WTC11 (cell line): Measurements from ENCODE around the gene HK2. TPM values are rescaled to one million over a fixed set of nuclear protein-coding genes. Genes with fewer than 3 reads are reported as not detected.

ENCODE experiments used
- ATAC-seq: fragments of 200-7000 bp; cut with Tn5 transposase; 2 replicates; pipeline ENCODE4 v1.10.0; 2021; ENCODE audit warnings: mild to moderate bottlenecking, moderate library complexity
- CTCF ChIA-PET: fragments of 300-600 bp; sonication (Branson Sonifier 250); formaldehyde crosslinking; loops from one replicate; lab custom pipeline; 2021; ENCODE audit warnings: antibody characterized with exemption; lab: Charles Lee
- POLR2A ChIA-PET: fragments of 350-600 bp; sonication (Branson Sonifier 250); formaldehyde crosslinking; loops from one replicate; lab custom pipeline; 2021; ENCODE audit warnings: antibody characterized with exemption; lab: Charles Lee
- DNase-seq: peaks from one replicate; pipeline ENCODE4 v3.0.0; 2021; ENCODE audit warnings: low spot score
- H3K27ac Mint-ChIP-seq: 2 replicates; pipeline ENCODE4 v1.8.0; 2021; ENCODE audit warnings: mixed read lengths
- H3K27me3 Mint-ChIP-seq: 2 replicates; pipeline ENCODE4 v1.8.0; 2021; ENCODE audit warnings: low read depth, mild to moderate bottlenecking, moderate library complexity, mixed read lengths
- H3K36me3 Mint-ChIP-seq: 2 replicates; pipeline ENCODE4 v1.8.0; 2021; ENCODE audit warnings: mixed read lengths
- H3K4me1 Mint-ChIP-seq: 2 replicates; pipeline ENCODE4 v1.8.0; 2022; ENCODE audit warnings: mixed read lengths
- H3K4me3 Mint-ChIP-seq: 2 replicates; pipeline ENCODE4 v1.8.0; 2021; ENCODE audit warnings: mild to moderate bottlenecking, moderate library complexity, mixed read lengths
- H3K9me3 Mint-ChIP-seq: 2 replicates; pipeline ENCODE4 v1.8.0; 2021; ENCODE audit warnings: mixed read lengths
- AR ChIP-seq: fragments of 250-450 bp; sonication (Bioruptor Pico); IDR thresholded peaks from 2 replicates; pipeline ENCODE4 v1.9.0; 2021; ENCODE audit warnings: mild to moderate bottlenecking
- CREB1 ChIP-seq: sonication (generic); formaldehyde crosslinking; IDR thresholded peaks from 2 replicates; pipeline ENCODE4 v1.8.0; 2023; ENCODE audit warnings: mild to moderate bottlenecking, missing genetic modification reagents
- MXD4 ChIP-seq: fragments of 250-450 bp; sonication (Bioruptor Pico); IDR thresholded peaks from 2 replicates; pipeline ENCODE4 v1.8.0; 2021; ENCODE audit warnings: mild to moderate bottlenecking, moderate library complexity, borderline replicate concordance
- NFATC4 ChIP-seq: fragments of 250-450 bp; sonication (Bioruptor Pico); IDR thresholded peaks from 2 replicates; pipeline ENCODE4 v1.9.0; 2021; ENCODE audit warnings: mild to moderate bottlenecking
- NFE2L1 ChIP-seq: sonication (generic); formaldehyde crosslinking; IDR thresholded peaks from 2 replicates; pipeline ENCODE4 v1.8.1; 2023; ENCODE audit warnings: missing genetic modification reagents
- PREB ChIP-seq: sonication (generic); formaldehyde crosslinking; IDR thresholded peaks from 2 replicates; pipeline ENCODE4 v1.8.1; 2022; ENCODE audit warnings: mild to moderate bottlenecking, missing genetic modification reagents, moderate library complexity, borderline replicate concordance
- SMAD3 ChIP-seq: sonication (generic); formaldehyde crosslinking; IDR thresholded peaks from 2 replicates; pipeline ENCODE4 v1.8.0; 2022; ENCODE audit warnings: missing genetic modification reagents, mild to moderate bottlenecking, borderline replicate concordance
- SMAD4 ChIP-seq: sonication (generic); formaldehyde crosslinking; IDR thresholded peaks from 2 replicates; pipeline ENCODE4 v1.8.0; 2022; ENCODE audit warnings: mild to moderate bottlenecking, missing genetic modification reagents
- TEAD4 ChIP-seq: sonication (generic); formaldehyde crosslinking; IDR thresholded peaks from 2 replicates; pipeline ENCODE4 v1.8.0; 2022; ENCODE audit warnings: mild to moderate bottlenecking, missing genetic modification reagents
- ZNF232 ChIP-seq: sonication (generic); formaldehyde crosslinking; IDR thresholded peaks from 2 replicates; pipeline ENCODE4 v1.8.0; 2022; ENCODE audit warnings: mild to moderate bottlenecking, missing genetic modification reagents
- ZNF532 ChIP-seq: fragments of 250-450 bp; sonication (Bioruptor Pico); IDR thresholded peaks from 2 replicates; pipeline ENCODE4 v1.9.0; 2021; ENCODE audit warnings: mild to moderate bottlenecking, borderline replicate concordance
- total RNA-seq: library from RNA; stranded (reverse); gene quantifications from 3 replicates; pipeline ENCODE4 v1.2.3, GENCODE V29; 2021
- TF ChIP-seq, protein P1 (sequence below): fragments of 250-450 bp; sonication (Bioruptor Pico); IDR thresholded peaks from 2 replicates; pipeline ENCODE4 v2.1.2; 2022; ENCODE audit warnings: mild to moderate bottlenecking, moderate library complexity
- TF ChIP-seq, protein P2 (sequence below): sonication (generic); formaldehyde crosslinking; IDR thresholded peaks from 2 replicates; pipeline ENCODE4 v1.8.1; 2023; ENCODE audit warnings: mild to moderate bottlenecking, missing genetic modification reagents, borderline replicate concordance
- TF ChIP-seq, protein P3 (sequence below): sonication (generic); formaldehyde crosslinking; IDR thresholded peaks from 2 replicates; pipeline ENCODE4 v1.8.0; 2023; ENCODE audit warnings: mild to moderate bottlenecking, missing genetic modification reagents
- TF ChIP-seq, protein P4 (sequence below): sonication (generic); formaldehyde crosslinking; IDR thresholded peaks from 2 replicates; pipeline ENCODE4 v1.8.1; 2023; ENCODE audit warnings: mild to moderate bottlenecking, missing genetic modification reagents

HK2 gene
- total RNA-seq, 1 experiment from 2014 or later = 61.6 TPM

GRCh38 chr2:74886811-74887210, 52.9 kb downstream of the HK2 start (continued):
- no peak for TF ChIP-seq PREB (CRISPR knock-in tag)
- TF ChIP-seq, all 79 proteins: peak for 0

- Mint-ChIP-seq H3K27ac (no peak overlapping the region), H3K4me1 (no peaks in the 10 kb centered on the region), H3K4me3 (no peak overlapping the region), H3K9me3 (no peaks in the 10 kb centered on the region), H3K36me3 (peaks cover 97% of the 10 kb centered on the region), H3K27me3 (no peaks in the 10 kb centered on the region)
- no peak for ATAC-seq
- ChIA-PET CTCF (interaction anchor here (1.0 kb wide), 4 partner anchors 21 to 197 kb away, joined by 3 to 4 read pairs (median 4); no protein-coding TSS in a partner anchor), POLR2A (no interaction called here)
- DNase-seq = no peak
- no peak for TF ChIP-seq CREB1 (CRISPR knock-in tag)
- no peak for TF ChIP-seq MXD4
- TF ChIP-seq SMAD4 (CRISPR knock-in tag) = no peak
- no peak for TF ChIP-seq ZNF232 (CRISPR knock-in tag)
- TF ChIP-seq, protein P1, sequence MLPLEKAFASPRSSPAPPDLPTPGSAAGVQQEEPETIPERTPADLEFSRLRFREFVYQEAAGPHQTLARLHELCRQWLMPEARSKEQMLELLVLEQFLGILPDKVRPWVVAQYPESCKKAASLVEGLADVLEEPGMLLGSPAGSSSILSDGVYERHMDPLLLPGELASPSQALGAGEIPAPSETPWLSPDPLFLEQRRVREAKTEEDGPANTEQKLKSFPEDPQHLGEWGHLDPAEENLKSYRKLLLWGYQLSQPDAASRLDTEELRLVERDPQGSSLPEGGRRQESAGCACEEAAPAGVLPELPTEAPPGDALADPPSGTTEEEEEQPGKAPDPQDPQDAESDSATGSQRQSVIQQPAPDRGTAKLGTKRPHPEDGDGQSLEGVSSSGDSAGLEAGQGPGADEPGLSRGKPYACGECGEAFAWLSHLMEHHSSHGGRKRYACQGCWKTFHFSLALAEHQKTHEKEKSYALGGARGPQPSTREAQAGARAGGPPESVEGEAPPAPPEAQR (CRISPR knock-in tag) = no peak
- TF ChIP-seq TEAD4 (CRISPR knock-in tag) = no peak
- TF ChIP-seq, protein P2, sequence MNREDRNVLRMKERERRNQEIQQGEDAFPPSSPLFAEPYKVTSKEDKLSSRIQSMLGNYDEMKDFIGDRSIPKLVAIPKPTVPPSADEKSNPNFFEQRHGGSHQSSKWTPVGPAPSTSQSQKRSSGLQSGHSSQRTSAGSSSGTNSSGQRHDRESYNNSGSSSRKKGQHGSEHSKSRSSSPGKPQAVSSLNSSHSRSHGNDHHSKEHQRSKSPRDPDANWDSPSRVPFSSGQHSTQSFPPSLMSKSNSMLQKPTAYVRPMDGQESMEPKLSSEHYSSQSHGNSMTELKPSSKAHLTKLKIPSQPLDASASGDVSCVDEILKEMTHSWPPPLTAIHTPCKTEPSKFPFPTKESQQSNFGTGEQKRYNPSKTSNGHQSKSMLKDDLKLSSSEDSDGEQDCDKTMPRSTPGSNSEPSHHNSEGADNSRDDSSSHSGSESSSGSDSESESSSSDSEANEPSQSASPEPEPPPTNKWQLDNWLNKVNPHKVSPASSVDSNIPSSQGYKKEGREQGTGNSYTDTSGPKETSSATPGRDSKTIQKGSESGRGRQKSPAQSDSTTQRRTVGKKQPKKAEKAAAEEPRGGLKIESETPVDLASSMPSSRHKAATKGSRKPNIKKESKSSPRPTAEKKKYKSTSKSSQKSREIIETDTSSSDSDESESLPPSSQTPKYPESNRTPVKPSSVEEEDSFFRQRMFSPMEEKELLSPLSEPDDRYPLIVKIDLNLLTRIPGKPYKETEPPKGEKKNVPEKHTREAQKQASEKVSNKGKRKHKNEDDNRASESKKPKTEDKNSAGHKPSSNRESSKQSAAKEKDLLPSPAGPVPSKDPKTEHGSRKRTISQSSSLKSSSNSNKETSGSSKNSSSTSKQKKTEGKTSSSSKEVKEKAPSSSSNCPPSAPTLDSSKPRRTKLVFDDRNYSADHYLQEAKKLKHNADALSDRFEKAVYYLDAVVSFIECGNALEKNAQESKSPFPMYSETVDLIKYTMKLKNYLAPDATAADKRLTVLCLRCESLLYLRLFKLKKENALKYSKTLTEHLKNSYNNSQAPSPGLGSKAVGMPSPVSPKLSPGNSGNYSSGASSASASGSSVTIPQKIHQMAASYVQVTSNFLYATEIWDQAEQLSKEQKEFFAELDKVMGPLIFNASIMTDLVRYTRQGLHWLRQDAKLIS (CRISPR knock-in tag) = no peak
- TF ChIP-seq NFE2L1 (CRISPR knock-in tag) = no peak
- TF ChIP-seq AR (CRISPR knock-in tag) = no peak
- TF ChIP-seq ZNF532 (CRISPR knock-in tag) = no peak
- TF ChIP-seq, protein P3, sequence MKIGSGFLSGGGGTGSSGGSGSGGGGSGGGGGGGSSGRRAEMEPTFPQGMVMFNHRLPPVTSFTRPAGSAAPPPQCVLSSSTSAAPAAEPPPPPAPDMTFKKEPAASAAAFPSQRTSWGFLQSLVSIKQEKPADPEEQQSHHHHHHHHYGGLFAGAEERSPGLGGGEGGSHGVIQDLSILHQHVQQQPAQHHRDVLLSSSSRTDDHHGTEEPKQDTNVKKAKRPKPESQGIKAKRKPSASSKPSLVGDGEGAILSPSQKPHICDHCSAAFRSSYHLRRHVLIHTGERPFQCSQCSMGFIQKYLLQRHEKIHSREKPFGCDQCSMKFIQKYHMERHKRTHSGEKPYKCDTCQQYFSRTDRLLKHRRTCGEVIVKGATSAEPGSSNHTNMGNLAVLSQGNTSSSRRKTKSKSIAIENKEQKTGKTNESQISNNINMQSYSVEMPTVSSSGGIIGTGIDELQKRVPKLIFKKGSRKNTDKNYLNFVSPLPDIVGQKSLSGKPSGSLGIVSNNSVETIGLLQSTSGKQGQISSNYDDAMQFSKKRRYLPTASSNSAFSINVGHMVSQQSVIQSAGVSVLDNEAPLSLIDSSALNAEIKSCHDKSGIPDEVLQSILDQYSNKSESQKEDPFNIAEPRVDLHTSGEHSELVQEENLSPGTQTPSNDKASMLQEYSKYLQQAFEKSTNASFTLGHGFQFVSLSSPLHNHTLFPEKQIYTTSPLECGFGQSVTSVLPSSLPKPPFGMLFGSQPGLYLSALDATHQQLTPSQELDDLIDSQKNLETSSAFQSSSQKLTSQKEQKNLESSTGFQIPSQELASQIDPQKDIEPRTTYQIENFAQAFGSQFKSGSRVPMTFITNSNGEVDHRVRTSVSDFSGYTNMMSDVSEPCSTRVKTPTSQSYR (CRISPR knock-in tag) = no peak
- TF ChIP-seq, protein P4, sequence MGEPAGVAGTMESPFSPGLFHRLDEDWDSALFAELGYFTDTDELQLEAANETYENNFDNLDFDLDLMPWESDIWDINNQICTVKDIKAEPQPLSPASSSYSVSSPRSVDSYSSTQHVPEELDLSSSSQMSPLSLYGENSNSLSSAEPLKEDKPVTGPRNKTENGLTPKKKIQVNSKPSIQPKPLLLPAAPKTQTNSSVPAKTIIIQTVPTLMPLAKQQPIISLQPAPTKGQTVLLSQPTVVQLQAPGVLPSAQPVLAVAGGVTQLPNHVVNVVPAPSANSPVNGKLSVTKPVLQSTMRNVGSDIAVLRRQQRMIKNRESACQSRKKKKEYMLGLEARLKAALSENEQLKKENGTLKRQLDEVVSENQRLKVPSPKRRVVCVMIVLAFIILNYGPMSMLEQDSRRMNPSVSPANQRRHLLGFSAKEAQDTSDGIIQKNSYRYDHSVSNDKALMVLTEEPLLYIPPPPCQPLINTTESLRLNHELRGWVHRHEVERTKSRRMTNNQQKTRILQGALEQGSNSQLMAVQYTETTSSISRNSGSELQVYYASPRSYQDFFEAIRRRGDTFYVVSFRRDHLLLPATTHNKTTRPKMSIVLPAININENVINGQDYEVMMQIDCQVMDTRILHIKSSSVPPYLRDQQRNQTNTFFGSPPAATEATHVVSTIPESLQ (CRISPR knock-in tag) = no peak
- TF ChIP-seq NFATC4 (CRISPR knock-in tag) = no peak
- no peak for TF ChIP-seq SMAD3 (CRISPR knock-in tag)
Measured at GRCh38 chr2:74887445-74887951, 53.6 kb downstream of the HK2 start.
